Hepatic stellate cell (primary cell): ENCODE data around the gene MTARC2.
A peak's percentile ranks its signal among the peaks of the same experiment; 100 is the strongest.
"Not testable (repeated sequence)": the region's sequence is repeated elsewhere in the genome, so short reads cannot be mapped to it uniquely, and the experiment has no call there.

Experiments
- DNase-seq: peaks from one replicate; pipeline ENCODE4 v3.0.0; 2011; ENCODE audit warnings: low spot score

The MTARC2 gene

GRCh38 chr1:220732621-220733020, 15.5 kb upstream of the MTARC2 start:
- no peak for DNase-seq

- DNase-seq, result peak; percentile 73
These were observed 15.0 kb upstream of the MTARC2 start for GRCh38 chr1:220733086-220733601.

- DNase-seq, result peak; percentile 51
These were observed 13.4 kb upstream of the MTARC2 start for GRCh38 chr1:220734571-220735326.

GRCh38 chr1:220736283-220736682, 11.8 kb upstream of the MTARC2 start:
- DNase-seq, result not testable (repeated sequence)

GRCh38 chr1:220741349-220741748, 6.8 kb upstream of the MTARC2 start:
- DNase-seq, result no peak

- no peak for DNase-seq
These were observed 6.3 kb upstream of the MTARC2 start for GRCh38 chr1:220741825-220742224.

- no peak for DNase-seq
These were observed 5.6 kb upstream of the MTARC2 start for GRCh38 chr1:220742520-220742919.

GRCh38 chr1:220746851-220747250, 1.3 kb upstream of the MTARC2 start:
- no peak for DNase-seq

GRCh38 chr1:220747437-220748088, 559 bp upstream of the MTARC2 start:
- no peak for DNase-seq

GRCh38 chr1:220748936-220749335, 814 bp downstream of the MTARC2 start:
- DNase-seq, result no peak

GRCh38 chr1:220750131-220750515, 2.0 kb downstream of the MTARC2 start:
- no peak for DNase-seq

GRCh38 chr1:220751111-220751510, 3.0 kb downstream of the MTARC2 start:
- DNase-seq, result no peak

GRCh38 chr1:220754212-220754917, 6.2 kb downstream of the MTARC2 start:
- no peak for DNase-seq

GRCh38 chr1:220754918-220755295, 6.8 kb downstream of the MTARC2 start:
- DNase-seq, result no peak

GRCh38 chr1:220755309-220755708, 7.2 kb downstream of the MTARC2 start:
- DNase-seq, result no peak

- DNase-seq, result no peak
These were observed 9.3 kb downstream of the MTARC2 start for GRCh38 chr1:220757441-220757840.

- DNase-seq, result no peak
These were observed 11.0 kb downstream of the MTARC2 start for GRCh38 chr1:220759147-220759546.

- no peak for DNase-seq
These were observed 13.7 kb downstream of the MTARC2 start for GRCh38 chr1:220761688-220762427.

GRCh38 chr1:220764757-220765156, 16.6 kb downstream of the MTARC2 start:
- DNase-seq, result no peak

GRCh38 chr1:220767312-220768125, 19.4 kb downstream of the MTARC2 start:
- DNase-seq, result peak; percentile 43

- DNase-seq, result no peak
These were observed 20.0 kb downstream of the MTARC2 start for GRCh38 chr1:220768126-220768601.
